Placental pericyte (primary cell): Measurements from ENCODE around the gene ABCC10. TPM values are rescaled to one million over a fixed set of nuclear protein-coding genes. Genes with fewer than 3 reads are reported as not detected.

Source experiments
- small RNA-seq: library from RNA; depleted of rRNA; stranded (forward); fragments of <200 nt; gene quantifications from one replicate; pipeline ENCODE3, GENCODE V24; 2012; ENCODE audit warnings: low replicate concordance
- total RNA-seq: library from RNA; depleted of rRNA; stranded (reverse); fragments of >200 nt; gene quantifications from 2 replicates; pipeline ENCODE4 v1.2.3, GENCODE V29; 2012

Gene ABCC10
- total RNA-seq: 34.5 and 43.3 TPM in 2 replicates

GRCh38 chr6:43427406-43428111 lies at the start of gene ABCC10:
TSS of gene ABCC10 (plus strand) at chr6:43427541. CDS start at chr6:43427979, 438 bp downstream.

GRCh38 chr6:43455531-43456428 lies 28.4 kb downstream of the ABCC10 start, which contains the start of gene DLK2:
TSS of gene DLK2 (minus strand) at chr6:43455548. CDS start at chr6:43454825, 723 bp downstream.

GRCh38 chr6:43477235-43478007 lies 50.1 kb downstream of the ABCC10 start, which contains the start of gene TJAP1:
TSS of gene TJAP1 (plus strand) at chr6:43477570. CDS start at chr6:43499002, 21,432 bp downstream.

Small RNA genes within 50 kb of the gene (small RNA-seq; reads per million reads assigned to genes)
- gene MIR6780B (not detected), gene RNU6-1113P (not detected)

Other genes starting within 250 kb of the ABCC10 start
- 22.0 and 27.6 TPM in 2 replicates for gene CUL9, start 245.3 kb upstream of the ABCC10 start, total RNA-seq
- gene DNPH1, start 198.1 kb upstream of the ABCC10 start, total RNA-seq: 33.1 and 43.1 TPM in 2 replicates
- not detected in 2 replicates for gene TTBK1, start 184.1 kb upstream of the ABCC10 start, total RNA-seq
- not detected in 2 replicates for gene SLC22A7, start 129.3 kb upstream of the ABCC10 start, total RNA-seq
- not detected in 2 replicates for gene CRIP3, start 118.7 kb upstream of the ABCC10 start, total RNA-seq
- gene ZNF318, start 57.9 kb upstream of the ABCC10 start, total RNA-seq: 9.2 and 15.3 TPM in 2 replicates
- 0.44 and 0.57 TPM in 2 replicates for gene DLK2, start 28.0 kb downstream of the ABCC10 start, total RNA-seq
- gene TJAP1, start 50.0 kb downstream of the ABCC10 start, total RNA-seq: 19.2 and 19.3 TPM in 2 replicates
- 0.57 and 0.66 TPM in 2 replicates for gene LRRC73, start 82.8 kb downstream of the ABCC10 start, total RNA-seq
- gene YIPF3, start 89.4 kb downstream of the ABCC10 start, total RNA-seq: 110 and 115 TPM in 2 replicates
- 30.9 and 36.4 TPM in 2 replicates for gene POLR1C, start 89.5 kb downstream of the ABCC10 start, total RNA-seq
- 46.8 and 55.6 TPM in 2 replicates for gene XPO5, start 148.5 kb downstream of the ABCC10 start, total RNA-seq
- gene POLH, start 148.6 kb downstream of the ABCC10 start, total RNA-seq: 10.7 and 27.8 TPM in 2 replicates
- gene GTPBP2, start 201.7 kb downstream of the ABCC10 start, total RNA-seq: 70.0 and 173 TPM in 2 replicates
- gene MAD2L1BP, start 208.3 kb downstream of the ABCC10 start, total RNA-seq: 24.3 and 32.4 TPM in 2 replicates
- 0.43 and 0.66 TPM in 2 replicates for gene RSPH9, start 217.5 kb downstream of the ABCC10 start, total RNA-seq